Retinal pigment epithelial cell (primary cell): ENCODE data around the gene SMCR8.

Experiments used
- DNase-seq: peaks from one replicate; pipeline ENCODE4 v3.0.0-alpha.2; 2010; ENCODE audit warnings: low read depth
- H3K4me3 ChIP-seq: 2 replicates; pipeline ENCODE4 v1.5.1; 2011; ENCODE audit warnings: mild to moderate bottlenecking, low read length, control low read depth, moderate library complexity
- CTCF ChIP-seq: conservative IDR thresholded peaks from 2 replicates; pipeline ENCODE4 v1.5.1; 2011; ENCODE audit warnings: low read depth, low read length, control low read depth, inconsistent platforms

Gene SMCR8

DNA sequence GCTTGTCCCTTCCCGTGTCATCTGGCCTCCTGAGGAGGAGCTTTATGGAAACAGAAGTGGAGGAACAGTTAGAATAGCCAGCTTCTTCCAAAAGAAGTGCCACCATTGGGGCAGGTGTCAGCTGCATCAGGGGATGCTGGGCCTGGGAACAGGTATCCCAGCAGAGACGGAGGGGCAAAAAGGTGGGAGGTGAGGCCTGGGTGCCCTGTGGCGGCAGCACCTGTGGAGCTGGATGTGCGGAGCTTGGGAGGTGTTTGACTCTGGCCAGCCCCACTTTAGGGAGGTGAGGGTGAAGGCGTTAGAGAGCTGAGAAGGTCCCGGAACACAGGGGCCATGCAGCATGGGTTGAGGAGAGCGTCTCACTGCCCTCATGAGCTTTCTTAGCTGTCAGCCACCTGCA, 5.2 kb downstream of the SMCR8 start:
- no peak for DNase-seq
- no peak overlapping the region for H3K4me3 ChIP-seq
- TF ChIP-seq CTCF, result no peak

DNA sequence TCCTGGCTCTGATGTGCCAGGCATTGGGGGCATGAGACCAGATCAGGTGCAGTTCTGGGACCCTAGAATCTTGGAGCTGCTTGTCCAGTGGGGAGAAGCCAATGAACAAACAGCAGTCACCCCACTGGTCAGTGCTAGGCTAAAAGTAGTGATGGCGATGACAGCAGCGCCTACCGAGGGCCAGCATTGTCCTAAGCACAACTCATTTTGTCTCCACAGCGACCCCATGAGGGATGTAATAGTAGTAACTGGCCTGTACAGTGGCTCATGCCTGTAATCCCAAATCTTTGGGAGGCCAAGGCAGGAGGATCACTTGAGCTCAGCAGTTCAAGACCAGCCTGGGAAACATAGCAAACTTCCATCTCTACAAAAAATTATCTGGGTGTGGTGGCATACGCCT, 6.2 kb downstream of the SMCR8 start:
- TF ChIP-seq CTCF, result peak; percentile 34
- DNase-seq, result no peak
- no peak overlapping the region for H3K4me3 ChIP-seq

- no peak for DNase-seq
- no peak overlapping the region for H3K4me3 ChIP-seq
- no peak for TF ChIP-seq CTCF
Observed at GRCh38 chr17:18322522-18322921, 7.4 kb downstream of the SMCR8 start.

GRCh38 chr17:18323007-18323406, 7.9 kb downstream of the SMCR8 start:
- TF ChIP-seq CTCF, result no peak
- no peak for DNase-seq
- no peak overlapping the region for H3K4me3 ChIP-seq

- no peak for DNase-seq
- TF ChIP-seq CTCF, result no peak
- H3K4me3 ChIP-seq, result no peak overlapping the region
Observed at GRCh38 chr17:18323507-18324139, 8.5 kb downstream of the SMCR8 start.

- H3K4me3 ChIP-seq, result no peak overlapping the region
- no peak for DNase-seq
- no peak for TF ChIP-seq CTCF
Observed at GRCh38 chr17:18324140-18325050, 9.3 kb downstream of the SMCR8 start.

- no peak for DNase-seq
- TF ChIP-seq CTCF, result no peak
- H3K4me3 ChIP-seq, result no peak overlapping the region
Observed at GRCh38 chr17:18326039-18326438, 10.9 kb downstream of the SMCR8 start.
